Karpas-422 (cell line): ENCODE data around the gene CFAP99. TPM values are rescaled to one million over a fixed set of nuclear protein-coding genes. Genes with fewer than 3 reads are reported as not detected.

Experiments used
- DNase-seq: peaks from one replicate; pipeline ENCODE4 v3.0.0-alpha.2; 2015
- H2AFZ ChIP-seq: fragments of 200-600 bp; sonication (generic); 2 replicates; pipeline ENCODE4 v1.6.1; 2014; ENCODE audit warnings: antibody characterized with exemption, low read length, mixed read lengths
- H3K27ac ChIP-seq: fragments of 200-600 bp; sonication (generic); 2 replicates; pipeline ENCODE4 v1.5.1; 2014; ENCODE audit warnings: mild to moderate bottlenecking, low read length, moderate library complexity
- H3K27me3 ChIP-seq: fragments of 200-600 bp; sonication (generic); 2 replicates; pipeline ENCODE4 v1.6.1; 2014; ENCODE audit warnings: low read length, mixed read lengths
- H3K36me3 ChIP-seq: fragments of 200-600 bp; sonication (generic); 2 replicates; pipeline ENCODE4 v1.6.1; 2014; ENCODE audit warnings: low read length, mixed read lengths; ENCODE audit not compliant: insufficient read depth
- H3K4me1 ChIP-seq: fragments of 200-600 bp; sonication (generic); 2 replicates; pipeline ENCODE4 v1.6.1; 2014; ENCODE audit warnings: mild to moderate bottlenecking, low read length, mixed read lengths
- H3K4me2 ChIP-seq: fragments of 200-600 bp; sonication (generic); 2 replicates; pipeline ENCODE4 v1.6.1; 2014; ENCODE audit warnings: low read length, low read depth, mild to moderate bottlenecking; ENCODE audit not compliant: poor library complexity, severe bottlenecking
- H3K4me3 ChIP-seq: fragments of 200-600 bp; sonication (generic); 2 replicates; pipeline ENCODE4 v1.5.1; 2014; ENCODE audit warnings: mild to moderate bottlenecking, antibody characterized with exemption, low read length, mixed read lengths
- H3K79me2 ChIP-seq: fragments of 200-600 bp; sonication (generic); 2 replicates; pipeline ENCODE4 v1.6.1; 2014; ENCODE audit warnings: mild to moderate bottlenecking, low read length, mixed read lengths
- H3K9ac ChIP-seq: fragments of 200-600 bp; sonication (generic); 2 replicates; pipeline ENCODE4 v1.6.0; 2014; ENCODE audit warnings: low read length
- H3K9me2 ChIP-seq: fragments of 200-600 bp; sonication (generic), shearing (Covaris generic); replicated peaks from 2 replicates; pipeline ENCODE4 v1.6.0; 2014; ENCODE audit warnings: mild to moderate bottlenecking, low read length, moderate library complexity; ENCODE audit not compliant: insufficient read depth
- H3K9me3 ChIP-seq: fragments of 300-700, 200-600 bp; sonication (generic); 2 replicates; pipeline ENCODE4 v1.6.1; 2014; ENCODE audit warnings: low read length, mixed read lengths
- H4K20me1 ChIP-seq: fragments of 200-600 bp; sonication (generic); 2 replicates; pipeline ENCODE4 v1.6.1; 2014; ENCODE audit warnings: mild to moderate bottlenecking, antibody characterized with exemption, low read length, low read depth; ENCODE audit not compliant: insufficient read depth
- total RNA-seq: library from RNA; depleted of rRNA; stranded (reverse); fragments of >200 nt; shearing (Covaris generic); gene quantifications from 2 replicates; pipeline ENCODE4 v1.2.3, GENCODE V29; 2014; ENCODE audit warnings: low replicate concordance

Gene CFAP99
- total RNA-seq, 1 experiment from 2014 or later = 0.67 TPM

DNA sequence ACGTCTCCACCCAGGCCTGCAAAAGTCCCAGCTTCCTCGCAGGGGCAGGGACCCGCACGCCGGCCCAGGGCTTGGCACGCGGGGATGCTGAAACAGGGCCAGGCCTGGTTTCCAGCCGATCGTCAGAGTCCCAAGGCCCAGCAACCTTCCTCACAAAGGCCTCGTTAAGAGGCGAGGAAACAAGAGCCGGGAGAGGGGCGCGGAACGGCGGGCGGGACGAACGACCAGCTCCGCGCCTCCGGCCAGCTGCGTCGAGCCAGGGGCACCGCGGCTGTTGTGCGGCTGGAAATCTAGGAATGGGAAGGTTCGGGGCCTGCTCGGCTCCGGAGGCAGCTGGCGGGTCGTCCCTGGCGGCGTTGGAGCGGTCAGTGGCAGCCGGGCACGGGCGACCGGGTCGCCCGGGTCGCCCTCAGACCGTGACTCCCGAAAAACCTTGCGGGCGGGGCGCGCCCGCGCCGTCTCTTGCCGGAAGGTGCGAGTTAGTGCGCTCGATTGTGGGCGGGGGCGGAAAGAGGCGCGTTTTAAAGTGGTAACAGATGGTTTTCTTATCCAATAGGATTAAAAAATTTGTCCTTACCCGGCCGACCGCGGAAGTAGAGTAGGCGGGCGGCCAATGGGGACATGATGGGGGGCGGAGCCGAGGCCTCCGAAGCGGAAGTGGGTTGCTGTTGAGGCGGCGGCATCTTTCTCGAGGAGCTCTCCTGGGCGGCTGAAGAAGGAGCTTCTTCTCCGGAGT lies 49.9 kb downstream of the CFAP99 start, which contains the start of gene RNF4:
RNF4 (plus strand) TSS at position 651 of the 736 bp plus-strand sequence. CDS start 21,388 bp downstream, outside the sequence.
- Histone ChIP-seq H3K9ac (peak within 1 kb of the TSS; percentile 99), H3K79me2 (peaks cover 59% of the 10 kb centered on the region), H3K27me3 (no peaks in the 10 kb centered on the region), H3K9me2 (no peaks in the 10 kb centered on the region), H2AFZ (peak within 1 kb of the TSS; percentile 91), H3K4me1 (peaks cover 17% of the 10 kb centered on the region), H3K36me3 (peaks cover 32% of the 10 kb centered on the region), H3K4me3 (peak within 1 kb of the TSS; percentile 88), H3K9me3 (no peaks in the 10 kb centered on the region), H4K20me1 (peaks cover 34% of the 10 kb centered on the region), H3K4me2 (peak within 1 kb of the TSS; percentile 86), H3K27ac (peak within 1 kb of the TSS; percentile 80)
- peak; percentile 99 for DNase-seq

DNA sequence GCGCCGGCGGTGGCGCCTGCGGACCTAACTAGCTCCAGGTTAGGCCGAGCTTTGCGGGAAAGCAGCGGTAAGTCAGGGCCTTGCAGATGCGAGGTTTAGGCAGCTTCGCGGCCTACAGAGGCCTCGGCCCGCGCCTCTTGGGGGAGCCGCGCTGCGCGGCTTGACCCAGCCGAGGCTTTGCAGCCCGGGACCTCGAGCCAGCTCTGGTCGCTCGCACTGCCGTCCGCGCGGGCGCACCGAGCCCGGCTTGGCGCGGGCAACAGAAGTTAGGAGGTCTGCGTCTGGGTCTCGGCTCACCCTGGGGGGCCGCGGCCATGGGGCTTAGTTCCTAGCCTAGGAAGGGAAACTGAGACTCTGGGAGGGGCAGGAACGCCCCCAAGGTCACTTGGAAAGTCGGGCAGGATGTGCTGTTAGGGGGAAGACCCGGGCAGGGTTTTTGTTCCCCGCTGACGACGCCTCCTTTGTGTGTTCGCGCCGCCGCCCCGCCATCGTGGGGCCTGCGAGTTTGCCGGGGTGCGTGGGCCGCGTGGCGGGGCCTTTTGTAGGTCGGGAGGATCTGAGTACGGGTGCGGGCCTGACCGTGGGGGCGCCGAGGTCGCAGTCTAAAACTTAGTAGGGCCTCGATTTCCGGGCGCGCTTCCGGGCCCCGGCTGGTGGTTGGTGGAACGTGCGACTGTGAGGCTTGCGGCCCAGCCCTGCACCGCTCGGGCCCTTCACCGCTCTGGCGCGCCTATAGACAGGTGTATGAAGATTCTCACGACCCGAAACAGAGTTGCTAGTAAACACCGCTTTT lies 50.6 kb downstream of the CFAP99 start:
- no peak overlapping the region for H2AFZ ChIP-seq
- peaks cover 17% of the 10 kb centered on the region for H3K4me1 ChIP-seq

DNA sequence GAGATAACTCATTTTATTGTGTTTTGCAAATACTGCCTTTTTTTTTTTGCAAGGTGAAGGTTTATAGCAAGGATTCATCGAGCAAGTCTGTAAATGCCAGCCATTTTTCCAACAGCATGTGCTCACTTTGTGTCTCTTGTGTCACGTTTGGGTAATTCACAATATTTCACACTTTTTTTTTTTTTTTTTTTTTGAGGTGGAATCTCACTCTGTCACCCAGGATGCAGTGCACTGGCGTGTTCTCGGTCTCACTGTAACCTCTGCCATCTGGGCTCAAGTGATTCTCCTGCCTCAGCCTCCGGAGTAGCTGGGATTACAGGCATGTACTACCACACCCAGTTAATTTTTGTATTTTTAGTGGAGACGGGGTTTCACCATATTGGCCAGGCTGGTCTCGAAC lies 52.0 kb downstream of the CFAP99 start:
- H3K4me3 ChIP-seq = peak overlapping the region; percentile 88

More for the DNA sequence above, 50.6 kb downstream of the CFAP99 start:
- H3K36me3 ChIP-seq = peaks cover 32% of the 10 kb centered on the region
- peak overlapping the region; percentile 99 for H3K9ac ChIP-seq
- H3K9me3 ChIP-seq = no peaks in the 10 kb centered on the region
- H3K4me3 ChIP-seq = peak overlapping the region; percentile 88
- no peaks in the 10 kb centered on the region for H3K9me2 ChIP-seq
- H3K79me2 ChIP-seq = peaks cover 67% of the 10 kb centered on the region
- peak overlapping the region; percentile 80 for H3K27ac ChIP-seq
- no peaks in the 10 kb centered on the region for H3K27me3 ChIP-seq
- DNase-seq = peak; percentile 89
- peaks cover 34% of the 10 kb centered on the region for H4K20me1 ChIP-seq
- H3K4me2 ChIP-seq = peak overlapping the region; percentile 86

DNA sequence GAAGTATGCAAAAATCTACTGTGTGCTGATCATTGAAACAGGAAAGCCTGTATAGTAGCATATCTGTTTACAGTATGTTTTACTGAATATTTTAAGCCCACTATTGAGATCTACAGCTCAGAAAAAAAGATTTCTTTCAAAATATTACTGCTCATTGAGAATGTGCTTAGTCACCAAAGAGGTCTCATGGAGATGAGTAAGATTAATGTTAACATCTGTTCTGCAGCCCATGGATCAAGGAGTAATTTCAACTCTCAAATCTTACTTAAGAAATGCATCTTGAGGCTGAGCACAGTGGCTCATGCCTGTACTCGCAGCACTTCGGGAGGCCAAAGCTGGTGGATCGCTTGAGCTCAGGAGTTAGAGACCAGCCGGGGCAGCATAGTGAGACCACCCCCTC lies 53.4 kb downstream of the CFAP99 start:
- DNase-seq = no peak
- H3K9me2 ChIP-seq = no peaks in the 10 kb centered on the region
- H3K9ac ChIP-seq = no peak overlapping the region
- no peak overlapping the region for H3K4me3 ChIP-seq
- H3K79me2 ChIP-seq = peaks cover 95% of the 10 kb centered on the region
- peaks cover 51% of the 10 kb centered on the region for H4K20me1 ChIP-seq
- peaks cover 33% of the 10 kb centered on the region for H3K4me1 ChIP-seq
- no peak overlapping the region for H2AFZ ChIP-seq
- no peak overlapping the region for H3K27ac ChIP-seq
- H3K27me3 ChIP-seq = no peaks in the 10 kb centered on the region
- H3K36me3 ChIP-seq = peaks cover 38% of the 10 kb centered on the region
- H3K9me3 ChIP-seq = no peaks in the 10 kb centered on the region
- no peak overlapping the region for H3K4me2 ChIP-seq

More for the DNA sequence above, 52.0 kb downstream of the CFAP99 start:
- H3K9ac ChIP-seq = peak overlapping the region; percentile 99
- peaks cover 81% of the 10 kb centered on the region for H3K79me2 ChIP-seq
- H3K4me1 ChIP-seq = peaks cover 20% of the 10 kb centered on the region
- H3K9me2 ChIP-seq = no peaks in the 10 kb centered on the region
- H3K4me2 ChIP-seq = peak overlapping the region; percentile 86
- no peaks in the 10 kb centered on the region for H3K27me3 ChIP-seq
- no peak for DNase-seq
- H2AFZ ChIP-seq = no peak overlapping the region
- peaks cover 34% of the 10 kb centered on the region for H3K36me3 ChIP-seq
- no peaks in the 10 kb centered on the region for H3K9me3 ChIP-seq
- no peak overlapping the region for H3K27ac ChIP-seq
- H4K20me1 ChIP-seq = peaks cover 37% of the 10 kb centered on the region

DNA sequence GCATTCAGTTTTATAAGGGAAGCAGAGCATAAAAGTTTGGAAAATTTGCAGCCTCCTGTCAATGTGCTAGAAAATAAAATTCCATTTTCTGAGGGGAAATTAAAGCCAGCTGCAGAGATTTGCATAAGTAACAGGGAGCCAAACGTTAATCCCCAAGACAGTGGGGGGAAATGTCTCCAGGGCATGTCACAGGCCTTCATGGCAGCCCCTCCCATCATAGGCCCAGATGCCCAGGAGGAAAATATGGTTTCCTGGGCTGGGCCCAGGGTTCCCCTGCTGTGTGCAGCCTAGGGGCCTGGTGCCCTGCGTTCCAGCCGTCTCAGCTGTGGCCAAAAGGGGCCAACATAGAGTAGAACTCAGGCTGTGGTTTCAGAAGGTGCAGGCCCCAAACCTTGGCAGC lies 59.5 kb downstream of the CFAP99 start:
- Histone ChIP-seq H2AFZ (no peak overlapping the region), H3K4me3 (no peak overlapping the region), H3K4me1 (peaks cover 76% of the 10 kb centered on the region), H3K79me2 (peaks cover 100% of the 10 kb centered on the region), H3K36me3 (peaks cover 9% of the 10 kb centered on the region; the same call in 1 of the 2 replicates), H3K9me2 (no peaks in the 10 kb centered on the region), H3K27me3 (no peaks in the 10 kb centered on the region), H4K20me1 (peaks cover 73% of the 10 kb centered on the region), H3K27ac (peak overlapping the region; percentile 28; the same call in 1 of the 2 replicates), H3K4me2 (peak overlapping the region; percentile 50), H3K9me3 (no peaks in the 10 kb centered on the region), H3K9ac (no peak overlapping the region)
- DNase-seq = no peak

DNA sequence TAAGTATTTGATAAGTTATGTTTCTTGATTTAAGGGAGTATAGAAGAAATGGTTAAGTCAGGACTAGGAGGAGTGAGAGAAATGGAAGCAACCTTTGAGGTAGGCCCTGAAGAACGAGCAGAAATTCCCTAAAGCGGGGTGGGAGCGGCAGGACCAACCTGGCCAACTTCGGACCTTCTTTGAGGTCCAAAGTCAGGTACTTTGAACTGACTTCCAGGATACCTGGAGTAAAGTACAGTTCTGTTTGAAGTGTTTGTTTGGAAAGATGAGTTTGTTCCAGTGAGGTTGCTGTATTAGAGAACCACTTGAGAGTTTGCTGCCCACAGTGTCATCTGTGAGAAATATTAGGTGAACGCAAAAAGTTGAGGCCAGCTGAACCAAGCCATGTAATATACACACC lies 61.9 kb downstream of the CFAP99 start:
- peaks cover 99% of the 10 kb centered on the region for H3K79me2 ChIP-seq
- H3K27ac ChIP-seq = no peak overlapping the region
- H3K9me3 ChIP-seq = no peaks in the 10 kb centered on the region
- H3K4me1 ChIP-seq = peaks cover 98% of the 10 kb centered on the region
- peak overlapping the region; percentile 24 for H3K4me2 ChIP-seq
- DNase-seq = no peak
- no peak overlapping the region for H3K9ac ChIP-seq
- H3K9me2 ChIP-seq = no peaks in the 10 kb centered on the region
- no peaks in the 10 kb centered on the region for H3K27me3 ChIP-seq
- peaks cover 4% of the 10 kb centered on the region; the same call in 1 of the 2 replicates for H3K36me3 ChIP-seq
- peaks cover 90% of the 10 kb centered on the region for H4K20me1 ChIP-seq
- H2AFZ ChIP-seq = no peak overlapping the region
- no peak overlapping the region for H3K4me3 ChIP-seq

DNA sequence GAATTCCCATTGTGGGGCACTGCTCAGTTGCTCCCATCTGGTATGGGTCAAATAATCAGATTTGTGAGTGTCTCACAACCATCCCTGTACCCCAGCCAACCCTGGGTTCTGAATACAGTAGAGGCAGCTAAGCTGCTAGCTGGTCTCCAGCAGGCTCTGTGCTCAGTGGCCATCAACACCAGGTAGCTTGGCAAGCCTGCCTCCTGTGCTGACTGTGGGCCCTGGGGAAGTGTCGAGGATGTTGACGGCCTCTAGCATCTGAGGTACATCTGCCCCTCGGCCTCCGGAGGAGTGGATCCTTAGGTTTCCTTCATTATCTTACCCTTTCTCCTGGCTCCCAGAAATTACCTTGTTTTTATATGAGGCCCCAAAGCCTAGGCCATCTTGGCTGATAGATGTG lies 63.4 kb downstream of the CFAP99 start:
- Histone ChIP-seq H3K4me3 (no peak overlapping the region; the same call in 1 of the 2 replicates), H4K20me1 (peaks cover 90% of the 10 kb centered on the region), H3K4me1 (peaks cover 86% of the 10 kb centered on the region), H3K27me3 (no peaks in the 10 kb centered on the region), H3K36me3 (no peaks in the 10 kb centered on the region), H3K79me2 (peaks cover 99% of the 10 kb centered on the region), H3K9ac (peak overlapping the region; percentile 36), H3K9me2 (no peaks in the 10 kb centered on the region), H3K9me3 (no peaks in the 10 kb centered on the region), H2AFZ (no peak overlapping the region), H3K4me2 (peak overlapping the region; percentile 28), H3K27ac (peak overlapping the region; percentile 58)
- no peak for DNase-seq

DNA sequence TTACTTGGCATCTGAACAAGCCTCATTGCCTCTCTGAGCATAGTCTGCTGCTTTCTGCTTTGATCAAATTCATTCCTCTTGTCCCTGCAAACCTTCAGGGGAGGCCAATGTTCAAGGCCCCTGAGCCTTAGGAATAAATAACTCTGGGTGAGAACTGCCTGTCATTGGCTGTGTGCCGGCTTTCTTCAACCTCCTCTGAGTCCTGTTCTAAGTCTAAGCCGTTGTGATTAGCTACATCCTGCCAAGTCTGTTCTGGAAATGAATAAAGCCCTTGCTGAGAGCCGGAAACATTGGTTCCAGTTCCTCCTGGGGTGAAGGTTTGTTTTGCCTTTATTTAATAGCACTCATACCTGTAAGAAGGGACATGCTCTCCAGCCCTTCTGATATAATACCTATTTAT lies 63.9 kb downstream of the CFAP99 start:
- Histone ChIP-seq H4K20me1 (peaks cover 90% of the 10 kb centered on the region), H3K27ac (peak overlapping the region; percentile 58), H3K4me2 (peak overlapping the region; percentile 28), H2AFZ (no peak overlapping the region), H3K4me1 (peaks cover 81% of the 10 kb centered on the region), H3K9me3 (no peaks in the 10 kb centered on the region), H3K36me3 (no peaks in the 10 kb centered on the region), H3K79me2 (peaks cover 99% of the 10 kb centered on the region), H3K4me3 (no peak overlapping the region; the same call in 1 of the 2 replicates), H3K9me2 (no peaks in the 10 kb centered on the region), H3K27me3 (no peaks in the 10 kb centered on the region), H3K9ac (peak overlapping the region; percentile 36)
- DNase-seq = peak; percentile 67
